Measurements from ENCODE around the gene BCO2.

Gene BCO2

DNA sequence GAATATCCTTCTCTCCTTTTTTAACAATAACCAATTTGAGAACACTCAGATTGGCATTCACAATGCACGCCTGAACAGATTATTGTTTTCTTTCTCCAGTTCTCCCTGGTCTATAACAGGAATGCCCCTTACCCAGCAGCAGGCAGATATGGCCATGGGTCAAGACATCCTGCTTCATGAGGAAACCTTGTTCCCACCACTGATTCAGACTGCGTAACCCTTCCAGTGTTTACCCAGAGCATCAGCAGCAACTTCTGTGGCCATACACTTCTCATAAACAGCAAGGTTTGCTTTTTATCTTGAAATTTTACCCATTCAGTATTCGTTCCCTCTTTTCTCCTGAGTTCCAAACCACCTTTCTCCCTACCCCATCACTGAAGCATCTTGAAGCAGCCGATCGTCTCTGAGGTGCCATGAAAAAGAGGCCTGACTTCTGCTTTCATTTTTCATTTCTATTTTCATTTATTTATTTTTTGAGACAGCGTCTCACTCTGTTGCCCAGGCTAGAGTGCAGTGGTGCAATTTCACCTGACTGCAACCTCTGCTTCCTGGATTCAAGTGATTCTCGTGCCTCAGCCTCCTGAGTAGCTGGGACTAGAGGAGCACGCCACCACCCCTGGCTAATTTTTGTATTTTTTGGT lies 60.6 kb downstream of the BCO2 start:
- no peak for TF ChIP-seq SPI1 (IDR thresholded peaks at IDR 0.05; ENCODE audit: borderline replicate concordance, low read depth)
- TF ChIP-seq, protein P1, sequence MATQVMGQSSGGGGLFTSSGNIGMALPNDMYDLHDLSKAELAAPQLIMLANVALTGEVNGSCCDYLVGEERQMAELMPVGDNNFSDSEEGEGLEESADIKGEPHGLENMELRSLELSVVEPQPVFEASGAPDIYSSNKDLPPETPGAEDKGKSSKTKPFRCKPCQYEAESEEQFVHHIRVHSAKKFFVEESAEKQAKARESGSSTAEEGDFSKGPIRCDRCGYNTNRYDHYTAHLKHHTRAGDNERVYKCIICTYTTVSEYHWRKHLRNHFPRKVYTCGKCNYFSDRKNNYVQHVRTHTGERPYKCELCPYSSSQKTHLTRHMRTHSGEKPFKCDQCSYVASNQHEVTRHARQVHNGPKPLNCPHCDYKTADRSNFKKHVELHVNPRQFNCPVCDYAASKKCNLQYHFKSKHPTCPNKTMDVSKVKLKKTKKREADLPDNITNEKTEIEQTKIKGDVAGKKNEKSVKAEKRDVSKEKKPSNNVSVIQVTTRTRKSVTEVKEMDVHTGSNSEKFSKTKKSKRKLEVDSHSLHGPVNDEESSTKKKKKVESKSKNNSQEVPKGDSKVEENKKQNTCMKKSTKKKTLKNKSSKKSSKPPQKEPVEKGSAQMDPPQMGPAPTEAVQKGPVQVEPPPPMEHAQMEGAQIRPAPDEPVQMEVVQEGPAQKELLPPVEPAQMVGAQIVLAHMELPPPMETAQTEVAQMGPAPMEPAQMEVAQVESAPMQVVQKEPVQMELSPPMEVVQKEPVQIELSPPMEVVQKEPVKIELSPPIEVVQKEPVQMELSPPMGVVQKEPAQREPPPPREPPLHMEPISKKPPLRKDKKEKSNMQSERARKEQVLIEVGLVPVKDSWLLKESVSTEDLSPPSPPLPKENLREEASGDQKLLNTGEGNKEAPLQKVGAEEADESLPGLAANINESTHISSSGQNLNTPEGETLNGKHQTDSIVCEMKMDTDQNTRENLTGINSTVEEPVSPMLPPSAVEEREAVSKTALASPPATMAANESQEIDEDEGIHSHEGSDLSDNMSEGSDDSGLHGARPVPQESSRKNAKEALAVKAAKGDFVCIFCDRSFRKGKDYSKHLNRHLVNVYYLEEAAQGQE (IDR thresholded peaks at IDR 0.05; ENCODE audit: insufficient replicate concordance, low read depth) = no peak
- Histone ChIP-seq H3K4me3 (replicated peaks; ENCODE audit: insufficient read depth, low read length) (no peak overlapping the region), H3K27me3 (ENCODE audit: insufficient read depth, poor library complexity, severe bottlenecking) (no peaks in the 10 kb centered on the region), H3K27ac (replicated peaks) (no peak overlapping the region)
- no peak for DNase-seq (ENCODE audit: low read depth in 1 of 2, low spot score in 1 of 2)

DNA sequence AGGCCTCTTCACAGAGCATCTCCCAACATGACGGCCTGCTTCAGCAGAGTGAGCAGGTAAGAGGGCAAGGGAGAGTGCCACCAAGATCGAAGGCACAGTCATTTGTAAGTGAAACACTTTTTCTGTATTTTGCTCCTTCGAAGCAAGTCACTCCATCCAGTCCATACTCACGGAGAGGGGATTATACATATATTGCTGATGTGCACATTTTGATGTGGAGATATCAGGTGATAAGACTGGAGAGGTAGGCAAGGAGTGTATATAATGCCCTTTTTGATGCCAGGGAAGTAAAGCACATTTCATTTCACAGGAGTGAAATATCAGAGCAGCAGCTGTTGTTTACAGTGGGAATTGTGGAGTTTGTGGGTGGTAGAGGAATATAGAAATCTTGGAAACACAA lies 62.1 kb downstream of the BCO2 start:
- no peak for DNase-seq (ENCODE audit: low read depth in 1 of 2, low spot score in 1 of 2)
- no peaks in the 10 kb centered on the region for H3K27me3 ChIP-seq (ENCODE audit: insufficient read depth, poor library complexity, severe bottlenecking)
- TF ChIP-seq, protein P1 (IDR thresholded peaks at IDR 0.05; ENCODE audit: insufficient replicate concordance, low read depth) = no peak
- TF ChIP-seq, protein P2, sequence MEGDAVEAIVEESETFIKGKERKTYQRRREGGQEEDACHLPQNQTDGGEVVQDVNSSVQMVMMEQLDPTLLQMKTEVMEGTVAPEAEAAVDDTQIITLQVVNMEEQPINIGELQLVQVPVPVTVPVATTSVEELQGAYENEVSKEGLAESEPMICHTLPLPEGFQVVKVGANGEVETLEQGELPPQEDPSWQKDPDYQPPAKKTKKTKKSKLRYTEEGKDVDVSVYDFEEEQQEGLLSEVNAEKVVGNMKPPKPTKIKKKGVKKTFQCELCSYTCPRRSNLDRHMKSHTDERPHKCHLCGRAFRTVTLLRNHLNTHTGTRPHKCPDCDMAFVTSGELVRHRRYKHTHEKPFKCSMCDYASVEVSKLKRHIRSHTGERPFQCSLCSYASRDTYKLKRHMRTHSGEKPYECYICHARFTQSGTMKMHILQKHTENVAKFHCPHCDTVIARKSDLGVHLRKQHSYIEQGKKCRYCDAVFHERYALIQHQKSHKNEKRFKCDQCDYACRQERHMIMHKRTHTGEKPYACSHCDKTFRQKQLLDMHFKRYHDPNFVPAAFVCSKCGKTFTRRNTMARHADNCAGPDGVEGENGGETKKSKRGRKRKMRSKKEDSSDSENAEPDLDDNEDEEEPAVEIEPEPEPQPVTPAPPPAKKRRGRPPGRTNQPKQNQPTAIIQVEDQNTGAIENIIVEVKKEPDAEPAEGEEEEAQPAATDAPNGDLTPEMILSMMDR (IDR thresholded peaks at IDR 0.05; ENCODE audit: insufficient read depth, low read length) = no peak
- TF ChIP-seq GABPA (IDR thresholded peaks at IDR 0.05; ENCODE audit: low read depth) (no peak), SPI1 (IDR thresholded peaks at IDR 0.05; ENCODE audit: borderline replicate concordance, low read depth) (no peak)
- no peak overlapping the region for H3K27ac ChIP-seq (replicated peaks)
- H3K4me3 ChIP-seq (replicated peaks; ENCODE audit: insufficient read depth, low read length) = no peak overlapping the region

DNA sequence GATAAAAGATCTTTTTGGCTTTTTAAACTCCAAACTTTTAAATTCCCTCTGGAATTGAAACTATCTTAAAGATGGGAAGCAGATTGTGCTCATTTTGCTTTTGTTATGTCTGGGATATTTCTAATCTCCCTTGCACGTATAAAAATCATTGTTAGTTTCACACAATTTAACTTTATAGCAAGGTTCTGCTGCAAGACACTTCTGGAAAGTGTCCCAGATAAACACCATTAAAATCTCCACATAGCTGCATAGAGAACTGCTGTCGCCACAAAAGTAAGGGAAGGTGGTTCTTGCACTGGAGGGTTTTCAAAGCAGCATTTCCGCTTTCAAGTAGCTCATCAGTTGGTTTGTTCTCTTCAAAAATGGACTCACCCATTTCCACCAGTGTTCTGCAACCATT lies 62.7 kb downstream of the BCO2 start:
- Histone ChIP-seq H3K27ac (replicated peaks) (no peak overlapping the region), H3K4me3 (replicated peaks; ENCODE audit: insufficient read depth, low read length) (no peak overlapping the region), H3K27me3 (ENCODE audit: insufficient read depth, poor library complexity, severe bottlenecking) (no peaks in the 10 kb centered on the region)
- TF ChIP-seq, protein P1 (IDR thresholded peaks at IDR 0.05; ENCODE audit: insufficient replicate concordance, low read depth) = no peak
- TF ChIP-seq POLR2AphosphoS5 (IDR thresholded peaks at IDR 0.05; ENCODE audit: low read depth) (no peak), GABPA (IDR thresholded peaks at IDR 0.05; ENCODE audit: low read depth) (no peak), SPI1 (IDR thresholded peaks at IDR 0.05; ENCODE audit: borderline replicate concordance, low read depth) (no peak)
- TF ChIP-seq, protein P2 (IDR thresholded peaks at IDR 0.05; ENCODE audit: insufficient read depth, low read length) = no peak
- DNase-seq (ENCODE audit: low read depth in 1 of 2, low spot score in 1 of 2) = no peak
